Skeletal muscle tissue (tissue), 4 donors: ENCODE data around the gene TMEM214. TPM values are rescaled to one million over a fixed set of nuclear protein-coding genes. Genes with fewer than 3 reads are reported as not detected.
A peak's percentile ranks its signal among the peaks of the same experiment; 100 is the strongest.

Source experiments
- H3K27ac ChIP-seq: one replicate; pipeline ENCODE4 v1.7.0; 2013; ENCODE audit warnings: mild to moderate bottlenecking, low read depth, low read length, inconsistent platforms
- H3K27me3 ChIP-seq, 3 donors: one replicate each; pipeline ENCODE4 v1.7.0; 2013; ENCODE audit warnings: low read length in 3 of 3; ENCODE audit not compliant: control insufficient read depth in 3 of 3, insufficient read depth in 3 of 3
- H3K36me3 ChIP-seq, 3 donors: one replicate each; pipeline ENCODE4 v1.7.0; 2013; ENCODE audit warnings: low read length in 3 of 3; ENCODE audit not compliant: control insufficient read depth in 3 of 3, insufficient read depth in 3 of 3
- H3K4me1 ChIP-seq, 3 donors: one replicate each; pipeline ENCODE4 v1.7.0; 2013; ENCODE audit warnings: low read length in 3 of 3, mild to moderate bottlenecking in 3 of 3; ENCODE audit not compliant: control insufficient read depth in 3 of 3, insufficient read depth in 3 of 3
- H3K4me3 ChIP-seq, 3 donors: one replicate each; pipeline ENCODE4 v1.7.0; 2013; ENCODE audit warnings: low read length in 3 of 3
- H3K9ac ChIP-seq, 3 donors: one replicate each; pipeline ENCODE4 v1.7.0; 2013; ENCODE audit warnings: low read length in 3 of 3, mild to moderate bottlenecking in 3 of 3, moderate library complexity in 2 of 3, low read depth in 1 of 3
- H3K9me3 ChIP-seq, 3 donors: one replicate each; pipeline ENCODE4 v1.7.0; 2013; ENCODE audit warnings: low read length in 3 of 3; ENCODE audit not compliant: control insufficient read depth in 3 of 3
- total RNA-seq: library from RNA; depleted of rRNA; stranded (reverse); fragments of >200 nt; gene quantifications from one replicate; pipeline ENCODE4 v1.2.3, GENCODE V29; 2014
- donor health status: Osteomylitis.

TMEM214 gene
- total RNA-seq, 1 donor from 2014 or later = 23.5 TPM

DNA sequence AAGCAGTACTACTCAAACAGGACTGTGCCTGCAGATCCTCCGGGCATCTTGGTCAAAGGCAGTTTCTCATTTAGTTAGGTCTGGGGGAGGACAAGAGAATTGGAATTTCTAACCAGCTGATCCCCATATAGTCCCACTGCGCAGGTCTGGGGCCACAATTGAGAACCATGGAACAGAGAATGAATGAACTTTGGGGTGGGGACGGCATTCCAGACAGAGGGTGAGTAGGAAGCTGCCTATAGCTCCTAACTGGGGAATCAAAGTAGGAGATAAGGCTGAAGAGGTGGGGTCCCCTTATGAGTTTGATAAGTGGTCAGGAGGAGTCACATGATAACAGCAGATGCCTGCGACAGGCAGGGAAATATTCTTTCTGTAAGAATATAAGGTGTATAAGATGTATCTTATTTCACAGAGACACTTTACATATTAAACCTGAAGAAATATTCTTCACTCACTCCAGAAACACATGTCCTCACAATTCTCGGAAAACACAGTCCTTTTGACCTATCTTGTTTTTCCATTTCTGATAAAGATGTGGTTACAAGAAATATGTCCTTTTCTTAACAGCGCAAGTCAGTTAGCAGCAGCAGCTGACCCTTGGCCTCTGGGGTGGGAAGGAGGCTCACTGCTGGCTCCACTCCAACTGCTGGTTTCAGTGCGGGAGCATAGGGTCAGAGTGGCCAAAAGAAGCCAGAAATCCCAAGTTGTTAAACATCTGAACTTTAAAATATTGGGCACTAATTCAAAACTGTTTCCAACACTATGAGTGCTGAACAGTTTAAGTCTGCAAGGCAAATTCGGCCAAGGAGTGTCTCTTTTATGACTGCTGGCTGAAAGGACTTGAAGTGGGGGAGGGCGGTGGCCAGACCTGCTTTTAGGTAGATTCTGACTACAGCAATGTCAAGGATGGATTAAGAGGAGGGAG lies 12.6 kb upstream of the TMEM214 start:
- peak overlapping the region; percentile 67 for H3K27ac ChIP-seq
- no peak overlapping the region for H3K4me3 ChIP-seq
- peaks cover 22 to 30% (median 25%) of the 10 kb centered on the region in 3 donors for H3K36me3 ChIP-seq
- no peaks in the 10 kb centered on the region for H3K27me3 ChIP-seq
- peak overlapping the region in 1 of 3 donors; percentile 28 for H3K9ac ChIP-seq
- H3K9me3 ChIP-seq = no peaks in the 10 kb centered on the region
- H3K4me1 ChIP-seq = peaks cover 46 to 61% (median 57%) of the 10 kb centered on the region in 3 donors

DNA sequence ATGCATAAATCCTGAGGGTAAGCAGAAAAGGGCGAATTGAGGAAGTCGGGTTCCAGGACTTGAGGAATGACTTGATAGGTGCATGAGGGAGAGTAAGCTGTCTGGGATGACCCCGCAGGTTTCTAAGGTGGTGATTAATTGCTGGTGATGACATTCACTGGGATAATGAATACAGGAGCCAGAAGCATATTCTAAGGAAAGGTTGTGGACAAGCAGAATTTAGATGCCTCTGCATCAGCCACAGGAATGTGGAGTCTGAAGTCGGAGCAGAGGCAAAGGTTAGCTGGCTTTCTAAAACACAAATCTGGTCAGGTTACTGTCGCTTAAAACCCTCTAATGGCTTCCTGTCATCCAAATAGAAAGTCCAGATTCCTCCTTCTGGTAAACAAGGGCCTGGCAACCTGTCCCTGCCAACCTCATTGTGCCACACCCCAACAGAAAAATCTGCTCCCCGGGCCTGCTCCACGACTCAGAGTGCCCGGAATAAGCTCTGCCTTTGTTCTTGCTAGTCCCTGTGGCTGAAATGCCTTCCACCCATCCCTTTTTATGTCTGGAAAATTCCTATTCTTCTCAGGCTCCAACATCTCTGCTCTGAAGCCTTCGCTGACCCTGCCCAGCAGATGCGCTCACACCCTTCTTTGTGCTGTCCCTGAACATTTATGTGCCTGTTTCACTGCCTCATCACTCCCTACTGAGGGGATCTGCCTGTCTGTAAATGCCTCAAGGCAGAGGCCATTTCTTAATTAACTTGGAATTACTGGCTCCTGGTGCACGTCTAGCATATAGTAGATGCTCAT lies 11.3 kb upstream of the TMEM214 start:
- Histone ChIP-seq H3K27me3 (no peaks in the 10 kb centered on the region), H3K4me1 (peaks cover 48 to 62% (median 56%) of the 10 kb centered on the region in 3 donors), H3K27ac (peak overlapping the region; percentile 27), H3K9me3 (no peaks in the 10 kb centered on the region), H3K36me3 (peaks cover 33 to 41% (median 33%) of the 10 kb centered on the region in 3 donors), H3K4me3 (no peak overlapping the region), H3K9ac (peak overlapping the region in 1 of 3 donors; percentile 43)

DNA sequence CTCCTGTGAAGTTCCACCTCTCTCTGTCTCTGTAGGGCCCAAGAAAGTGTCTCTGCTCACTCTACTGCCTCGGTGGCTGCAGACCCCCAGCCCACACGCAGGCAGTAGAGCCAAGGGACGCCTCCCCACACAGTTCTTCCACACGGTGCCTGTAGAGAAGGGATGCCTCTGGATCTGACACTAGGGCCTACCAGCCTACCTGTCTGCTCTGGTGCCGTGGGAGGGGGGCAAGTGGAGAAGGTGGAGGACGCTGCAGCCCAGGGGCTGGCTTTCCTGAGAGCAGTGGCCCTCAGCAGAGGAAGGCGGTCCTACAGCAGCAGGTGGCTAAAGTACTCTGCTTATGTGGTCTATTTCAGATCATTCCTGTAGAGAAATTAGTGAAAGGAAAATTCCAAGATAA lies 9.0 kb upstream of the TMEM214 start:
- Histone ChIP-seq H3K36me3 (peaks cover 33 to 53% (median 38%) of the 10 kb centered on the region in 3 donors), H3K4me1 (peaks cover 39 to 54% (median 49%) of the 10 kb centered on the region in 3 donors), H3K9me3 (no peaks in the 10 kb centered on the region)

DNA sequence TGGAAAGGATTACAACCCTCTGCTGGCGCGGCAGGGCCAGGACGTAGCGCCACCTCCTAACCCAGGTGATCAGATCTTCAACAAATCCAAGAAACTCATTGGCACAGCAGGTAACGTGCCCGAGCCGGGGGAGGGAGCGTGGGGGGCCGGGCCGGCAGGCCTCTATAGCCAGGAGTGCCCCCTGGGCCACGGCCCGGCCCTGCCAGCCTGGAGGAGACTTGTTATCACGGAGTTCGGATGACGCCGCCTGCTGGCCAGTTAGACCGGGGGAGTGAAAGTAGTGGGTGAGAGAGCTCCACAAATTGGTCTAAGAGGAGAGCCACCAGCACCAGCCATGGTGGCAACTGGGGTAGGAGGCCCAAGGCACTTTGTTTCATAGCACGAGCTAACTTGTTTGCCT lies 8.6 kb upstream of the TMEM214 start:
- H3K4me3 ChIP-seq = no peak overlapping the region
- peaks cover 37 to 54% (median 46%) of the 10 kb centered on the region in 3 donors for H3K4me1 ChIP-seq
- H3K27ac ChIP-seq = no peak overlapping the region
- H3K27me3 ChIP-seq = no peaks in the 10 kb centered on the region
- H3K36me3 ChIP-seq = peaks cover 36 to 53% (median 38%) of the 10 kb centered on the region in 3 donors
- H3K9ac ChIP-seq = no peak overlapping the region
- H3K9me3 ChIP-seq = no peaks in the 10 kb centered on the region

More for the DNA sequence above, 9.0 kb upstream of the TMEM214 start:
- no peak overlapping the region for H3K9ac ChIP-seq
- H3K27ac ChIP-seq = no peak overlapping the region
- H3K27me3 ChIP-seq = no peaks in the 10 kb centered on the region
- no peak overlapping the region for H3K4me3 ChIP-seq

DNA sequence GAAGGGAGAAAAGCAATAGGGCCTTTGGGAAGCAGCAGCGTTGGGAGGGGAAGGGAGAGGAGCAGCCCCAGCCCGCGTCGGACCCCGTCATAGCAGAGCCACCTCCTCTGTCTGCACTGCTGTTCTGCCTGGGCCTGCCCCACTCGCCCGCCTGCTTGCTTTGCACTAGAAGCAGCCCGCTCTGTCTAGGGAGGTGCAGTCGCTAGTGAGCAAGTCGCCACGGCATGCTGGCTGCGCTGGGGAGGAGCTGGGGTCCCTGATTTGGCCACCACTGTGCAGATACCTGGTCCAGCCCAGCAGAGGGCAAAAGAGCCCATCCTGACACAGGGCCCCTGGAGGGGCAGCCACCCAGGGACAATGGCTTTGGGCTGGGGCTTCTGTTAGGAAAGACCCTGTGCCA lies 8.0 kb upstream of the TMEM214 start:
- peaks cover 31 to 47% (median 45%) of the 10 kb centered on the region in 3 donors for H3K4me1 ChIP-seq
- no peak overlapping the region for H3K27ac ChIP-seq
- peaks cover 36 to 53% (median 38%) of the 10 kb centered on the region in 3 donors for H3K36me3 ChIP-seq
- H3K4me3 ChIP-seq = no peak overlapping the region
- no peak overlapping the region for H3K9ac ChIP-seq
- H3K27me3 ChIP-seq = no peaks in the 10 kb centered on the region
- no peaks in the 10 kb centered on the region for H3K9me3 ChIP-seq

DNA sequence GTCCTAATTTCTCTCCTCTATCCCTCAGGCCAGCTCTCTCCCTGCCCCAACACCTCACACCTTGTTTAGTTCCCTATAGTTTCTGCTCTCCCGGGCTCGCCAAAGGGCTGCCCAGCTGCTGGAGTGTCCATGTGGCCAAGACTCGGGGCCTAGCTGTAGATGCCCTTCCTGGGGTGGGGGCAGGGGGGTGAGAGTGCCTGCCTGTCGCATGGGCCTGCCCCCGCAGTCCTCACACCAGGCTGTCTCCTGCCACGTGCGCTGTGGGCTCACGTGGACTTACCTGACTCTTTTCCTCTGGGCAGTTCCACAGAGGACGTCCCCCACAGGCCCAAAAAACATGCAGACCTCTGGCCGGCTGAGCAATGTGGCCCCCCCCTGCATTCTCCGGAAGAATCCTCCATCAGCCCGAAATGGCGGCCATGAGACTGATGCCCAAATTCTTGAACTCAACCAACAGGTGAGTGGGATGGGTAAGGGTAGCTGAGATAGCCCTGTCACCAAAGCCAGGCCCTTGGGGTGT lies 7.4 kb upstream of the TMEM214 start:
- no peaks in the 10 kb centered on the region for H3K27me3 ChIP-seq
- peaks cover 30 to 42% (median 41%) of the 10 kb centered on the region in 3 donors for H3K4me1 ChIP-seq
- no peaks in the 10 kb centered on the region for H3K9me3 ChIP-seq
- peak overlapping the region; percentile 88 for H3K27ac ChIP-seq
- no peak overlapping the region for H3K4me3 ChIP-seq
- H3K36me3 ChIP-seq = peaks cover 38 to 53% (median 39%) of the 10 kb centered on the region in 3 donors
- no peak overlapping the region for H3K9ac ChIP-seq

DNA sequence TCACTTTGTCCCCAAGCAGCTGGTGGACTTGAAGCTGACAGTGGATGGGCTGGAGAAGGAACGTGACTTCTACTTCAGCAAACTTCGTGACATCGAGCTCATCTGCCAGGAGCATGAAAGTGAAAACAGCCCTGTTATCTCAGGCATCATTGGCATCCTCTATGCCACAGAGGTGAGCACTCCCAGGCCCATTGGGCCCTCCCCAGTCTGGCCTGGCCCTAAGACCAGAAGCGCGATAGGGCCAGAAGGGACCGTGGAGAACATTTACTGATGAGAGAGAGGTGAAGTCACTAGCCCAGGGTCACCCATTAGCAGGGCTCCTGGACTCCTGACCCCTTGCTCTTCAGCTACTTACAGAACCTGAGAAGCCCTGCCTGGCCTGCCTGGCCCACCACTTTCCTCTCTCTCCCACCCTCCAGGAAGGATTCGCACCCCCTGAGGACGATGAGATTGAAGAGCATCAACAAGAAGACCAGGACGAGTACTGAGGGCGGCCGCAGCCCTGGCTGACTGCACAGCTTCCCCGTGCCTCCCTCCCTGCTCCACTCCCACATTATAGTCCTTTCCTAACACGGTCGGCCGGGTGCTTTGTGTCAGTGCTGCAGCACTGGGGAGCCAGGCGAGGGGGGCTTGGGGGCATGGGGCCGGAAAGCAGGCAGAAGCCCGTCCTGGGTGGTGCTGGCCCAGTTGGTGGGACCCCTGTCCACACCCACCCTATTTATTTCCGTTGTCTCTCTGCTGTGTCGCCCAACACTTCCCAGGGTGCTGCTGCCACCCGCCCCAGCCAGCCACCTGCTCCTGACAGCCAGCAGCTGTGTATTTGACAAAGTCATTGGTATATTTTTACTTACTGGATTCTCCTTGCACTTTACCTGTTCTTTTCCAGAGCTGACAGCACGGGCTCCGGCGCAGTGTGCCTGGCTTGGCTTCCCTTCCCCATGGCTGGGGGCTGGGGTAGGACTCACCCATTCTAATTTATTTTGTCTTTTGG lies 6.6 kb upstream of the TMEM214 start:
- H3K27ac ChIP-seq = peak overlapping the region; percentile 88
- H3K9ac ChIP-seq = peak overlapping the region in 2 of 3 donors; percentile 16 to 62
- peak overlapping the region in 1 of 3 donors; percentile 22 for H3K4me3 ChIP-seq
- no peaks in the 10 kb centered on the region for H3K27me3 ChIP-seq
- H3K4me1 ChIP-seq = peaks cover 22 to 34% (median 34%) of the 10 kb centered on the region in 3 donors
- no peaks in the 10 kb centered on the region for H3K9me3 ChIP-seq
- H3K36me3 ChIP-seq = peaks cover 38 to 53% (median 39%) of the 10 kb centered on the region in 3 donors

DNA sequence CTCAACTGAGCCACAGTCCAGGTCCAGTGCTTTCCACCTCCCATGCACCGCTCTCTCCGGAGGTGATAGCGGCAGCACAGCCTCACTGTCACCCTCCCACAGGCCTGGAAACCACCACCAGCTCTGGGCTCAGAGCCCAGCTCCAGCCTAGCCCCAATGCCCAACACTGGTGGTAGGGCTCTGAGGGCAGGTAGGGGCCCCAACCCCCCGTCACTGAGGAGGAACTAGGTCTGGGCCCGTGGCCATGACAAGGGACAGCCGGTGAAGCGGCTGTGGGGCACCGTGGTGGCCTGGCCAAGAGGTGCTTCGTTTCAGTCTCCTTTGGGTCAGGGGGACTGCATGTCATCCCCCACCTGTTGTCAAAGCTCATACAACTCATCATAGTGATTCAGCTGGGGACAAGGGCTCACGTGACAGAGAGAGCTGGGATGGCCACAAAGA lies 5.5 kb upstream of the TMEM214 start:
- peak overlapping the region in 2 of 3 donors; percentile 50 to 62 for H3K9ac ChIP-seq
- H3K9me3 ChIP-seq = no peaks in the 10 kb centered on the region
- H3K27ac ChIP-seq = peak overlapping the region; percentile 88
- H3K27me3 ChIP-seq = no peaks in the 10 kb centered on the region
- H3K36me3 ChIP-seq = peaks cover 37 to 51% (median 37%) of the 10 kb centered on the region in 3 donors
- H3K4me3 ChIP-seq = no peak overlapping the region
- peaks cover 15 to 28% (median 26%) of the 10 kb centered on the region in 3 donors for H3K4me1 ChIP-seq

DNA sequence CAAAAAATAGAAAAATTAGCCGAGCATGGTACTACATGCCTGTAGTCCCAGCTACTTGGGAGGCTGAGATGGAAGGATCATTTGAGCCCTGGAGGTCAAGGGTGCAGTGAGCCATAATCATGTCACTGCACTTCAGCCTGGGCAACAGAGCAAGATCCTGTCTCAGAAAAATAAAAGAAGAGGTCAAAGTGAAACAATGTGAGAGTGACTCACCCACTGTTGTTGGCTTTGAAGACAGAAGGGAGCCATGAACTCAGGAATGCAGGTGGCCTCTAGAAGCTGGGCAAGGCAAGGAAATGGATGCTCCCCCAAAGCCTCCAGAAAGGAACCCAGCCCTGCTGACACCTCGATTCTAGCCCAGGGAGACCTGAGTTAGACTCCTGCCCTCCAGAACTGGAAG lies 3.7 kb upstream of the TMEM214 start:
- H3K9me3 ChIP-seq = no peaks in the 10 kb centered on the region
- H3K9ac ChIP-seq = no peak overlapping the region

More for the DNA sequence above, 3.7 kb upstream of the TMEM214 start:
- peaks cover 24 to 42% (median 41%) of the 10 kb centered on the region in 3 donors for H3K4me1 ChIP-seq
- no peaks in the 10 kb centered on the region for H3K27me3 ChIP-seq
- H3K36me3 ChIP-seq = peaks cover 19 to 33% (median 21%) of the 10 kb centered on the region in 3 donors
- no peak overlapping the region for H3K4me3 ChIP-seq
- no peak overlapping the region for H3K27ac ChIP-seq
